HEK293 (cell line): ENCODE data around the gene SRF.
A peak's percentile ranks its signal among the peaks of the same experiment; 100 is the strongest.

Experiments
- CTCF ChIA-PET: fragments of 350-600 bp; formaldehyde crosslinking; extraction: SDS; loops from one replicate; lab custom pipeline; 2021; ENCODE audit warnings: antibody characterized with exemption; lab: Yijun Ruan, JAX
- POLR2A ChIA-PET: fragments of 300-600 bp; formaldehyde crosslinking; extraction: SDS; loops from one replicate; lab custom pipeline; 2020; ENCODE audit warnings: antibody characterized with exemption, inconsistent platforms; lab: Yijun Ruan, JAX
- H3K27ac ChIP-seq: fragments of 200-500 bp; sonication (Bioruptor generic); 2 replicates; pipeline ENCODE4 v1.5.1; 2014; ENCODE audit warnings: low read depth, low read length, control low read depth, inconsistent platforms; ENCODE audit errors: extremely low read depth
- H3K36me3 ChIP-seq, 2 experiments: fragments of 200-500 bp in 1 of 2; sonication (Bioruptor generic) in 1 of 2; 1 replicate in 1 of 2; 2 replicates in 1 of 2; pipeline ENCODE4 v1.5.1; 2014 to 2017; ENCODE audit warnings: inconsistent platforms in 2 of 2, low read length in 2 of 2; ENCODE audit not compliant: control insufficient read depth in 2 of 2, insufficient read depth in 1 of 2
- H3K4me1 ChIP-seq: fragments of 200-500 bp; sonication (Bioruptor generic); 2 replicates; pipeline ENCODE4 v1.5.1; 2014; ENCODE audit warnings: mild to moderate bottlenecking, low read length, inconsistent platforms; ENCODE audit not compliant: control insufficient read depth, insufficient read depth
- H3K4me3 ChIP-seq: 2 replicates; pipeline ENCODE4 v1.5.1; 2011; ENCODE audit warnings: low read depth, mild to moderate bottlenecking, control low read depth, low read length, moderate library complexity
- H3K9me3 ChIP-seq: fragments of 200-500 bp; sonication (Bioruptor generic); 2 replicates; pipeline ENCODE4 v1.5.1; 2014; ENCODE audit warnings: low read depth, low read length, inconsistent platforms; ENCODE audit not compliant: control insufficient read depth, insufficient read depth
- ZBTB6 ChIP-seq: fragments of 450-650 bp; formaldehyde crosslinking; IDR thresholded peaks from 2 replicates; pipeline ENCODE4 v1.5.1; 2017; ENCODE audit warnings: missing biosample characterization, missing genetic modification characterization
- ZIC2 ChIP-seq: fragments of 450-650 bp; formaldehyde crosslinking; IDR thresholded peaks from 2 replicates; pipeline ENCODE4 v1.5.1; 2016; ENCODE audit warnings: missing biosample characterization, missing genetic modification characterization
- ZNF121 ChIP-seq: fragments of 450-650 bp; formaldehyde crosslinking; IDR thresholded peaks from 2 replicates; pipeline ENCODE4 v1.5.1; 2016; ENCODE audit warnings: missing biosample characterization, missing genetic modification characterization
- ZNF155 ChIP-seq: fragments of 450-650 bp; formaldehyde crosslinking; IDR thresholded peaks from 2 replicates; pipeline ENCODE4 v1.5.1; 2016; ENCODE audit warnings: missing biosample characterization, missing genetic modification characterization
- ZNF16 ChIP-seq: fragments of 450-650 bp; formaldehyde crosslinking; IDR thresholded peaks from 2 replicates; pipeline ENCODE4 v1.5.1; 2016; ENCODE audit warnings: low read depth, missing biosample characterization, missing genetic modification characterization
- ZNF184 ChIP-seq: fragments of 450-650 bp; IDR thresholded peaks from 2 replicates; pipeline ENCODE4 v1.5.1; 2018; ENCODE audit warnings: missing biosample characterization, mild to moderate bottlenecking, missing genetic modification characterization
- ZNF366 ChIP-seq: fragments of 450-650 bp; formaldehyde crosslinking; conservative IDR thresholded peaks from 2 replicates; pipeline ENCODE4 v1.5.1; 2016; ENCODE audit warnings: missing biosample characterization, missing genetic modification characterization
- ZNF394 ChIP-seq: fragments of 450-650 bp; formaldehyde crosslinking; IDR thresholded peaks from 2 replicates; pipeline ENCODE4 v1.5.1; 2016; ENCODE audit warnings: missing biosample characterization, missing genetic modification characterization, mild to moderate bottlenecking, moderate library complexity, borderline replicate concordance
- ZNF521 ChIP-seq: fragments of 450-650 bp; formaldehyde crosslinking; IDR thresholded peaks from 2 replicates; pipeline ENCODE4 v1.5.1; 2017; ENCODE audit warnings: missing biosample characterization, mild to moderate bottlenecking, missing genetic modification characterization
- ZNF544 ChIP-seq: fragments of 450-650 bp; formaldehyde crosslinking; IDR thresholded peaks from 2 replicates; pipeline ENCODE4 v1.5.0; 2017; ENCODE audit warnings: missing biosample characterization, missing genetic modification characterization
- ZNF548 ChIP-seq: fragments of 450-650 bp; formaldehyde crosslinking; IDR thresholded peaks from 2 replicates; pipeline ENCODE4 v1.5.1; 2016; ENCODE audit warnings: missing biosample characterization, missing genetic modification characterization
- ZXDB ChIP-seq: fragments of 450-650 bp; formaldehyde crosslinking; IDR thresholded peaks from 2 replicates; pipeline ENCODE4 v1.5.1; 2016; ENCODE audit warnings: missing biosample characterization, missing genetic modification characterization
- TF ChIP-seq, protein P1 (sequence below): fragments of 450-650 bp; formaldehyde crosslinking; IDR thresholded peaks from 2 replicates; pipeline ENCODE4 v1.5.1; 2016; ENCODE audit warnings: missing biosample characterization, missing genetic modification characterization

SRF gene

DNA sequence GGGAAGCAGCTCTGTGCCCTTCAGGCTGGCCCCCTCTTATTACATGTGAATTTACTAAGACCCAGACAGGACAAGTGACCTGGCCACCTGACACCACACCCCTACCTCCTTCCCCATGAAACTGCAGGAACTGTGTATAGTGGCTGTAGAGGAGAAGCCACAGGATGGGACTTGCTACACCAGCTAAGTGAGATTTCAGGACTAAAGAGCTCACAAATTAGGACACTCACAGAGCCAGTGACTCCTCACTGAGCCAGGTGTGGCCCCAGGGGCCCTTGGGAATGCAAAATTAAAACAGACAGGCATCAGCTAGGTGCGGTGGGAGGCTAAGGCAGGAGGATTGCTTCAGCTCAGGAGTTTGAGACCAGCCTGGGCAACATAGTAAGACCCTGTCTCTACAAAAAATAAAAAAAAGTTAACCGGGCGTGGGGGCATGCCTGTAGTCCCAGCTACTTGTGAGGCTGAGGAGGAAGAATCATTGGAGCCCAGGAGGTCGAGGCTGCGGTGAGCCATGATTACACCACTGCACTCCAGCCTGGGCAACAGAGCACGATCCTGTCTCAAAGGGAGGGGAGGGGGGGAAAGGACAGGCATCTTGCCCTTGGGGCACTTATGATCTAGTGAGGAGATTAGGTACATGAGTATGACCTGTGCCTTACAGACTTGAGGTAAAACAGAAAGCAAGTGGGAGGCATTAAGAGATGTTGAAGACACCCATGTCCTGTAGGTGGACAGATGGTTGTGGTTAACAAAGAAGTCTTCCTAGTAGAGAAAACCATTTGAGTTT lies 23.2 kb upstream of the SRF start:
- POLR2A ChIA-PET = interaction anchor here (1.0 to 1.7 kb wide), 2 partner anchors 71 to 88 kb away, joined by 3 to 4 read pairs; partner anchors contain the start of genes KLC4 and MRPL2
- CTCF ChIA-PET = interaction anchor here (0.9 to 1.8 kb wide), 4 partner anchors 78 to 246 kb away, joined by 3 to 10 read pairs (median 4); no protein-coding TSS in a partner anchor

DNA sequence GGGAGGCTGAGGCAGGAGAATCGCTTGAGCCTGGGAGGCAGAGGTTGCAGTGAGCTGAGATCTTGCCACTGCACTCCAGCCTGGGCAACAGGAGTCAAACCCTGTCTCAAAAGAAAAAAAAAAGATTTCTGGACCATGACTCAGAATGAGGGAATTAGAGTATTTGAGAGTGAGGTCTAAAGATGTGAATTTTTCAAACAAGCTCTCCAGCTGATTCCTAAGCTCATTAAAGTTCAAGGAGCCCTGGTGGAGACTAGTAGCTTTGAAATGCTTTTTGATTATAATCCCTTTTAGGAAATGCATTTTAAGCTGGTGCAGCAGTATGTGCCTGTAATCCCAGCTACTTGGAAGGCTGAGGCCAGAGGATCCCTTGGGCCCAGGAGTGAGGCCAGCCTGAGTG lies 21.8 kb upstream of the SRF start:
- TF ChIP-seq ZNF544 (tag by site-specific recombination) (no peak), ZBTB6 (tag by site-specific recombination) (no peak)
- Histone ChIP-seq H3K36me3 (peaks cover 6 to 43% of the 10 kb centered on the region in 2 experiments; a peak in 2 of 3 replicates), H3K4me1 (no peaks in the 10 kb centered on the region), H3K9me3 (no peaks in the 10 kb centered on the region), H3K4me3 (no peak overlapping the region), H3K27ac (no peak overlapping the region)
- ChIA-PET POLR2A (interaction anchor here (0.7 kb wide), 1 partner anchor 1108 kb away, joined by 3 read pairs; no protein-coding TSS in a partner anchor), CTCF (interaction anchor here (0.6 to 1.5 kb wide), 6 partner anchors 18 to 248 kb away, joined by 3 to 5 read pairs (median 3); no protein-coding TSS in a partner anchor)

More for the DNA sequence above, 23.2 kb upstream of the SRF start:
- Histone ChIP-seq H3K9me3 (no peaks in the 10 kb centered on the region), H3K36me3 (peaks cover 0 to 44% of the 10 kb centered on the region in 2 experiments; a peak in 2 of 3 replicates), H3K27ac (no peak overlapping the region), H3K4me3 (no peak overlapping the region), H3K4me1 (no peaks in the 10 kb centered on the region)
- TF ChIP-seq ZXDB (tag by site-specific recombination) (no peak), ZNF16 (tag by site-specific recombination) (no peak), ZNF521 (tag by site-specific recombination) (no peak), ZNF548 (tag by site-specific recombination) (no peak), ZNF366 (tag by site-specific recombination) (no peak), ZNF121 (tag by site-specific recombination) (peak; percentile 75)
- TF ChIP-seq, protein P1, sequence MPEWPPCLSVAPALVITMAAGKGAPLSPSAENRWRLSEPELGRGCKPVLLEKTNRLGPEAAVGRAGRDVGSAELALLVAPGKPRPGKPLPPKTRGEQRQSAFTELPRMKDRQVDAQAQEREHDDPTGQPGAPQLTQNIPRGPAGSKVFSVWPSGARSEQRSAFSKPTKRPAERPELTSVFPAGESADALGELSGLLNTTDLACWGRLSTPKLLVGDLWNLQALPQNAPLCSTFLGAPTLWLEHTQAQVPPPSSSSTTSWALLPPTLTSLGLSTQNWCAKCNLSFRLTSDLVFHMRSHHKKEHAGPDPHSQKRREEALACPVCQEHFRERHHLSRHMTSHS (tag by site-specific recombination) = no peak

DNA sequence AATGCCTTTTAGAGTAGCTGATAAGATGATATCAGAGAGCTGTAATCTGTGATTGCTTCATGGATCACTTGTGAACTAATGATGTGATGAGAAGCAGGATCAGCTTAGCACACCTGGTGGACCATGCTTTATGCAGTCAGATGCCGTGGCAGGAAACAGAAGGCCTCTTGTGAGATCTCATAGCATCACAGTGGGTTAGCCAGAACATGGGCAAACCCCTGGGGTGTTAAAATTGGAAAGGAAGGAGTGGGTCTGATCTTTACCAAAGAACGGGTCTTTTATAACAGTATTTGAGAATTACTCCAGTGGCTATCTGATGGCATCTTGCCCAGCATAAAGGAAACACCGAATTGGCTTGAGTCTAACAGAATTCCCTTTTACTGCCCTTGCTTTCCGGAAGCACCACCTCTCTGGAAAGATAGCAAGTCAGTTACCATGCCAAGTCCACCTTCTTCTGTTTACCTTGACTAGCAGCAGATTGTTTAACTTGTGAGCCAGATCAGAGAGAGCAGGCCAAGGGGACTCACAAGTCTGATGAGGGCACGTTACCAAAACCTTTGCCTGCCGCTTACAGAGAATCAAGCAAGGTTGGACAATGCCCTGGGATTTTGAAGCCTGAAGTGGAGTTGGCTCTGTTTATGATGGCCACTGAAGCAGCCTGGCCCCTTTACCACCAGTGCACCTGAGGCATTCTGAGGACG lies 20.9 kb upstream of the SRF start:
- no peaks in the 10 kb centered on the region for H3K9me3 ChIP-seq
- ChIA-PET POLR2A (no interaction called here), CTCF (interaction anchor here (1.1 to 1.5 kb wide), 2 partner anchors 19 to 249 kb away, joined by 3 to 5 read pairs; no protein-coding TSS in a partner anchor)
- H3K4me1 ChIP-seq = no peaks in the 10 kb centered on the region
- peaks cover 6 to 37% of the 10 kb centered on the region in 2 experiments; a peak in 2 of 3 replicates for H3K36me3 ChIP-seq
- no peak overlapping the region for H3K27ac ChIP-seq
- H3K4me3 ChIP-seq = no peak overlapping the region
- TF ChIP-seq ZNF184 (no peak), ZNF394 (peak; percentile 47; the same call in 1 of the 2 replicates)

GRCh38 chr6:43159599-43159998 lies 11.5 kb upstream of the SRF start:
- Histone ChIP-seq H3K4me1 (no peaks in the 10 kb centered on the region), H3K27ac (no peak overlapping the region), H3K4me3 (no peak overlapping the region), H3K36me3 (peaks cover 0 to 24% of the 10 kb centered on the region in 2 experiments; a peak in 2 of 3 replicates), H3K9me3 (no peaks in the 10 kb centered on the region)
- ChIA-PET CTCF (interaction anchor here (0.6 to 5.5 kb wide), 4 partner anchors 8 to 259 kb away, joined by 4 to 31 read pairs (median 4); no protein-coding TSS in a partner anchor), POLR2A (no interaction called here)
- TF ChIP-seq ZNF155 (tag by site-specific recombination) = no peak
- peak; percentile 21 for TF ChIP-seq ZIC2 (tag by site-specific recombination)
